HepG2 (cell line): Measurements from ENCODE around the gene DIPK1A. TPM values are rescaled to one million over a fixed set of nuclear protein-coding genes. Genes with fewer than 3 reads are reported as not detected.

Experiments
- ATAC-seq: fragments of 200-7000 bp; cut with Tn5 transposase; 3 replicates; pipeline ENCODE4 v1.9.1; 2020; ENCODE audit warnings: mild to moderate bottlenecking, moderate library complexity
- BruUV-seq: library from RNA; stranded (reverse); fragments of 400-500 nt; replicated peaks from 2 replicates; lab custom pipeline; 2021; lab: Mats Ljungman, UMichigan
- CTCF ChIA-PET: fragments of 300-600 bp; formaldehyde crosslinking; extraction: SDS; loops from one replicate; lab custom pipeline; 2021; ENCODE audit warnings: low total read pairs, inconsistent platforms, low intra/inter-chr PET ratio; lab: Yijun Ruan, JAX
- POLR2A ChIA-PET: fragments of 350-600 bp; sonication (Branson Sonifier 250); formaldehyde crosslinking; loops from one replicate; lab custom pipeline; 2020; ENCODE audit warnings: antibody characterized with exemption, inconsistent platforms; lab: Yijun Ruan, JAX
- DNase-seq: peaks from one replicate; pipeline ENCODE4 v3.0.0-alpha.2; 2015; ENCODE audit warnings: low spot score
- FAIRE-seq: peaks from 3 replicates; lab custom pipeline; 2011; peaks lifted over from hg19 to GRCh38; lab: Jason Lieb, UNC
- H2AFZ ChIP-seq: one replicate; pipeline ENCODE4 v1.6.1; 2011; ENCODE audit warnings: low read length, inconsistent platforms
- H3K27ac ChIP-seq: fragments of 300-600 bp; 3 replicates; pipeline ENCODE4 v1.8.0; 2011; ENCODE audit warnings: mixed run types, mild to moderate bottlenecking, mixed read lengths, low read length, inconsistent platforms; ENCODE audit not compliant: insufficient read depth; ENCODE audit errors: extremely low read length
- H3K27me3 ChIP-seq, 2 experiments: fragments of 200-600 bp in 1 of 2; 2 replicates in 1 of 2; 3 replicates in 1 of 2; pipeline versions ENCODE4 v1.6.0 to v1.8.0; 2011; ENCODE audit warnings: low read length in 2 of 2, mild to moderate bottlenecking in 2 of 2, moderate library complexity in 2 of 2, inconsistent platforms in 1 of 2; ENCODE audit not compliant: insufficient read depth in 2 of 2, control insufficient read depth in 1 of 2
- H3K36me3 ChIP-seq, 2 experiments: fragments of 200-600 bp in 1 of 2; replicated peaks in 1 of 2; 2 replicates in 1 of 2; 3 replicates in 1 of 2; pipeline versions ENCODE4 v1.5.1 to v1.8.0; 2011; ENCODE audit warnings: low read length in 2 of 2, inconsistent platforms in 1 of 2; ENCODE audit not compliant: insufficient read depth in 2 of 2, control insufficient read depth in 1 of 2
- H3K4me1 ChIP-seq: 2 replicates; pipeline ENCODE4 v1.5.1; 2012; ENCODE audit warnings: low read length, inconsistent platforms; ENCODE audit not compliant: insufficient read depth
- H3K4me2 ChIP-seq: 2 replicates; pipeline ENCODE4 v1.6.0; 2011; ENCODE audit warnings: low read depth, low read length, inconsistent platforms
- H3K4me3 ChIP-seq, 3 experiments: fragments of 200-600 bp in 1 of 3; sonication (generic), shearing (Covaris generic) in 1 of 3; replicated peaks in 1 of 3; 2 replicates each; pipeline ENCODE4 v1.5.1; 2011 to 2016; ENCODE audit warnings: low read length in 3 of 3, inconsistent platforms in 2 of 3, low read depth in 2 of 3, mild to moderate bottlenecking in 2 of 3, control low read depth in 1 of 3, mixed read lengths in 1 of 3; ENCODE audit not compliant: insufficient read depth in 1 of 3
- H3K79me2 ChIP-seq: one replicate; pipeline ENCODE4 v1.6.1; 2011; ENCODE audit warnings: low read length, inconsistent platforms; ENCODE audit not compliant: insufficient read depth
- H3K9ac ChIP-seq: 2 replicates; pipeline ENCODE4 v1.6.0; 2011; ENCODE audit warnings: mild to moderate bottlenecking, low read depth, low read length, inconsistent platforms; ENCODE audit not compliant: insufficient read depth
- H3K9me3 ChIP-seq: 2 replicates; pipeline ENCODE4 v1.5.1; 2012; ENCODE audit warnings: mild to moderate bottlenecking, low read length
- H4K20me1 ChIP-seq: 2 replicates; pipeline ENCODE4 v1.6.0; 2011; ENCODE audit warnings: inconsistent platforms, mild to moderate bottlenecking, low read length, moderate library complexity; ENCODE audit not compliant: insufficient read depth
- ELF3 ChIP-seq: IDR thresholded peaks from 2 replicates; pipeline ENCODE4 v1.6.1; 2016; ENCODE audit warnings: missing genetic modification reagents, missing compliant biosample characterization
- TEAD2 ChIP-seq: sonication (generic); formaldehyde crosslinking; IDR thresholded peaks from 2 replicates; pipeline ENCODE4 v1.9.0; 2021; ENCODE audit warnings: missing genetic modification reagents
- ZFY ChIP-seq: sonication (generic); formaldehyde crosslinking; IDR thresholded peaks from 2 replicates; pipeline ENCODE4 v1.4.0; 2020; ENCODE audit warnings: missing genetic modification reagents
- ZNF572 ChIP-seq: sonication (generic); formaldehyde crosslinking; IDR thresholded peaks from 2 replicates; pipeline ENCODE4 v1.5.1; 2020; ENCODE audit warnings: mild to moderate bottlenecking, missing genetic modification reagents
- ZNF704 ChIP-seq: sonication (generic); formaldehyde crosslinking; IDR thresholded peaks from 2 replicates; pipeline ENCODE4 v1.8.1; 2023; ENCODE audit warnings: mild to moderate bottlenecking, inconsistent platforms, moderate library complexity, missing genetic modification reagents, borderline replicate concordance
- WGBS: methylation state at CpG from one replicate; pipeline ENCODE4 v1.1.6; 2017; ENCODE audit warnings: low lambda C conversion rate; 5-methylcytosine and 5-hydroxymethylcytosine counted together
- in situ Hi-C: cut with HindIII; loops from 2 replicates; pipeline ENCODE4 v1.10.0; 2017; ENCODE audit warnings: low pct_unique_long_range_greater_than_20kb; ENCODE audit not compliant: extremely low pct_ligation_motif_present
- intact Hi-C: fragments of 100-400 bp; cut with micrococcal nuclease; formaldehyde crosslinking; loops from one replicate; pipeline ENCODE4 v1.10.0; 2022; ENCODE audit not compliant: unreplicated experiment
- polyA plus RNA-seq, 8 experiments: library from polyadenylated mRNA; depleted of rRNA in 3 of 8; stranded (reverse) in 7 of 8; unstranded in 1 of 8; fragments of >200 nt; fragmentation: Illumina TruSeq in 4 of 8; extraction: Trizol in 4 of 8; gene quantifications; 2 replicates each; pipeline versions ENCODE4 v1.2.1 to v1.2.3, GENCODE V29; 2011 to 2016; ENCODE audit warnings: low read depth in 4 of 8, missing spikeins in 1 of 8, mixed read lengths in 1 of 8; ENCODE audit not compliant: insufficient read depth in 1 of 8
- total RNA-seq, 5 experiments: library from RNA; depleted of rRNA; stranded (reverse); fragments of >200 nt; fragmentation: Illumina TruSeq; extraction: Trizol; gene quantifications; 2 replicates each; pipeline ENCODE4 v1.2.3, GENCODE V29; 2016; ENCODE audit warnings: low read depth in 1 of 5

The DIPK1A gene
- total and polyA plus RNA-seq, 2 of the 13 experiments (the other 11 are each of a cell fraction or from before 2014, with no cell fraction given), result 8.4 TPM

- Histone ChIP-seq H3K79me2 (no peaks in the 10 kb centered on the region), H2AFZ (peak overlapping the region; percentile 50), H3K9me3 (no peaks in the 10 kb centered on the region), H3K9ac (no peak overlapping the region), H3K4me2 (no peak overlapping the region), H3K27me3 (no peaks in the 10 kb centered on the region; a peak in 2 of 5 replicates), H3K36me3 (no peaks in the 10 kb centered on the region), H3K4me3 (no peak overlapping the region), H3K4me1 (no peaks in the 10 kb centered on the region), H4K20me1 (no peaks in the 10 kb centered on the region), H3K27ac (no peak overlapping the region)
- TF ChIP-seq ELF3 (CRISPR knock-in tag), result no peak
- no peak for TF ChIP-seq ZFY
- TF ChIP-seq ZNF572 (CRISPR knock-in tag), result no peak
- no peak for TF ChIP-seq ZNF704 (CRISPR knock-in tag)
- no peak for TF ChIP-seq TEAD2 (CRISPR knock-in tag)
- 26% methylated on average over 8 of the region's 8 CpGs for WGBS
- no peak for ATAC-seq
- no peak for DNase-seq
- BruUV-seq, result no TSS peak
- ChIA-PET CTCF (no interaction called here), POLR2A (no interaction called here)
- in situ Hi-C loops (no loop called here), intact Hi-C loops (no loop called here)
- no peak for FAIRE-seq
These were observed 19.7 kb upstream of the DIPK1A start for GRCh38 chr1:92980732-92981647.
